Fibroblast of pulmonary artery (primary cell): Measurements from ENCODE around the gene ENTREP1.

Source experiments
- DNase-seq: peaks from one replicate; pipeline ENCODE4 v3.0.0-alpha.2; 2010; ENCODE audit warnings: low read depth
- H3K4me3 ChIP-seq: replicated peaks from 2 replicates; pipeline ENCODE4 v1.5.1; 2011; ENCODE audit warnings: low read depth, mild to moderate bottlenecking, control low read depth, low read length, moderate library complexity
- TF ChIP-seq, protein P1 (sequence below): IDR thresholded peaks from 2 replicates; pipeline ENCODE4 v1.5.1; 2011; ENCODE audit warnings: mild to moderate bottlenecking, control low read depth, low read length, inconsistent platforms; ENCODE audit errors: missing control alignments

ENTREP1 gene

DNA sequence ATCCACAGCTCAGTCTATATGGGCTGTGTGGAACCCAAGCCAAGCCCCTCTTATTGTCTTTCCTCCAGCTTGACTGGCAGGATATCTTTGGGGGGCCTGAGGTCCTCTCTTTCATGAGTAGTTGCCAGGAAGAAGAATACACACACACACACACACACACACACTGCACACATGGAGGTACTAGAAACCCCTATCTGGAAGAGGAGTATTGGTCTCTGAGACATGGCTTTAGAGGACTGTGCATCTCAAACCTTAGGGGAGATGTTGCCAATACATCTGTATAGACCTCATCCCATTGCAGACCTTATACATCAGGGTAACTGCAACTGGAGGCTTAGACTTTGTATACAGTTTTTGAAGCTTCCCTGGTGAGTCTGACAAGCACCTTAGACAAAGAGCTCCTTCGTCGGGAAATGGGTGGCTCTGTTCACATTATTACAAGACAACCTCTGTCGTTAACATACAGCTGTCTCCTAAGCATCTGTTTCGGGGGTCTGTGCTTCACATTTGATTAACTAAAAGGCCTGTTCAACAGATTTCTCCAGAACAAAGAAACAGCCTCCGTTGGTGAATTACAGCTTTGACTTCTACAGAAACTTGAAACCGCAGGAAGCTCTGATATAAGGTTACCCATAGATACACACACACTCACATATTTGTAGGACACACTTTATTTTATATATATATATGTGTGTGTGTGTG is 5.5 kb upstream of the ENTREP1 start:
- H3K4me3 ChIP-seq: no peak overlapping the region
- TF ChIP-seq, protein P1, sequence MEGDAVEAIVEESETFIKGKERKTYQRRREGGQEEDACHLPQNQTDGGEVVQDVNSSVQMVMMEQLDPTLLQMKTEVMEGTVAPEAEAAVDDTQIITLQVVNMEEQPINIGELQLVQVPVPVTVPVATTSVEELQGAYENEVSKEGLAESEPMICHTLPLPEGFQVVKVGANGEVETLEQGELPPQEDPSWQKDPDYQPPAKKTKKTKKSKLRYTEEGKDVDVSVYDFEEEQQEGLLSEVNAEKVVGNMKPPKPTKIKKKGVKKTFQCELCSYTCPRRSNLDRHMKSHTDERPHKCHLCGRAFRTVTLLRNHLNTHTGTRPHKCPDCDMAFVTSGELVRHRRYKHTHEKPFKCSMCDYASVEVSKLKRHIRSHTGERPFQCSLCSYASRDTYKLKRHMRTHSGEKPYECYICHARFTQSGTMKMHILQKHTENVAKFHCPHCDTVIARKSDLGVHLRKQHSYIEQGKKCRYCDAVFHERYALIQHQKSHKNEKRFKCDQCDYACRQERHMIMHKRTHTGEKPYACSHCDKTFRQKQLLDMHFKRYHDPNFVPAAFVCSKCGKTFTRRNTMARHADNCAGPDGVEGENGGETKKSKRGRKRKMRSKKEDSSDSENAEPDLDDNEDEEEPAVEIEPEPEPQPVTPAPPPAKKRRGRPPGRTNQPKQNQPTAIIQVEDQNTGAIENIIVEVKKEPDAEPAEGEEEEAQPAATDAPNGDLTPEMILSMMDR: no peak
- DNase-seq: no peak

DNA sequence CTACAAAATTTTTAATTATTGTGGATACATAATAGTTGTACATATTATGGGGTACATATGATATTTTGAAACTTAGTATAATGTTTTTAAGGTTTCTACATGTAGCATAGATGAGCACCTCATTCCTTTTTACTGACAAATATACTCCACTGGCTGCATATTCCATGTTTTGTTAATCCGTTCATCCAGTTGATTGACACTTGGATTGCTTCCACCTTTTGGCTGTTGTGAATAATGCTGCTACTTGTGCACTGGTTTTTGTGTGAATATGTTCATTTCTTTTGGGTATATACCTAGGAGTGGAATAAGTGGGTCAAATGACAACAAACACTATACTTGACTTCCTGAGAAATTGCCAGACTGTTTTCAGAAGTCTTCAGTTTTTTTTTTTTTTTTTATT is 2.8 kb upstream of the ENTREP1 start:
- H3K4me3 ChIP-seq: no peak overlapping the region
- TF ChIP-seq, protein P1: no peak
- no peak for DNase-seq

DNA sequence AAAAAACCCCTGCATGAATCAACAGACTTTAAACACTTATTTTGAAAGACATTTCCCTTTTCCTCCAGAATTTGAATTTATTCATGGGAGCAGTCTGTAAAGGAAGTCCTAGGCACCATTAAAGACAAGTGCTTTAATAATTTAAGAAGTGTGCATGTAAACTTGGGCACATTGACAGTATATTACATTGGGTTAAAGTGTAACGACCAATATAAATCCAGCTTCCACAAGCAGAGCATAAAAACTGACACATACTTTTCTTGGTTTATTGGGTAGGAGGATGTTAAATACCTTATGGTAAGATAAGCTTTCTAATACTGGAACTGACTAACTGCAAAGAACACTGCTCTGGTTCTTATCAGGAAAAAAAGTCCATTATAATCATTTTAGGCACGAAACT is 1.2 kb upstream of the ENTREP1 start:
- TF ChIP-seq, protein P1: no peak
- no peak for DNase-seq

DNA sequence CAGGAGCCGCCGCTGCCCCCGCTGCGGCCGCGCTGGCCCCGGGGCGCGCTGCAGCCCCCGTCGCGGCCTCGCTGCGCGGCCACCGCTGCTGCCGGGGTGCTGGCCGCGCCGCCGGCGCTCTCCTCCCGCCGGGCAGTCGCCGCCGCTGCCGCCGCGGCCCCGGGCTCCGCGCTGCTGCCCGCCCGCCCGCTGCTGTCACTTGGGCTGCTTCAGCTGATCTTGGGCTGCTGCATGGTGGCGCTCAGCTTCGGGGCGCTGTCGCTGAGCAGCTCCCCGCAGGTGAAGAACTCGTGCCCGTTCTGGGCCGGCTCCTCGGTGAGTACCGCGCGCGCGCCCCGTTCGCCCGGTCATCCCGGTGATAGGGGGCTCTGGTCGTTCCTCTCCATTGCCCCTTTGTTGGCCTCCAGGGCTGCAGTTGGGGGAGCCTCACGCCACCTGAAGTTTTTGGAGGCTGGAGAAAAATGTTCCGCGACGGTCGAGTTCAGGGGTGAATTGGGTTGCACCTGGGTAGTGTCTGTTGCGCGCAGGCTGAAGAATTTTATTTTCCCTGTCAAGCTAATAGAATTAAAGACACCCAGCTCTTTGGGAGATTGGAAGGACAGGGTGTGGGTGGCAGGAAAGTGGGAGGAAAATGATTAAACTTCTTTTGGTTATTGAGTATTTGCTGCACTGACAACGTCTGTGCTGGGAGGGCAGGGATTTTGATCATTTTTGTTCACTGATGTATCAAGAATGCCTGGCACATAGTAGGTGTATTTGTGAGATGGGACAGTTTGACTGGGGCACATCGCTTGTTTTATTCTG is 596 bp downstream of the ENTREP1 start:
- peak overlapping the region; percentile 24 for H3K4me3 ChIP-seq
- no peak for DNase-seq
- TF ChIP-seq, protein P1: no peak

More for the DNA sequence above, 1.2 kb upstream of the ENTREP1 start:
- no peak overlapping the region for H3K4me3 ChIP-seq

DNA sequence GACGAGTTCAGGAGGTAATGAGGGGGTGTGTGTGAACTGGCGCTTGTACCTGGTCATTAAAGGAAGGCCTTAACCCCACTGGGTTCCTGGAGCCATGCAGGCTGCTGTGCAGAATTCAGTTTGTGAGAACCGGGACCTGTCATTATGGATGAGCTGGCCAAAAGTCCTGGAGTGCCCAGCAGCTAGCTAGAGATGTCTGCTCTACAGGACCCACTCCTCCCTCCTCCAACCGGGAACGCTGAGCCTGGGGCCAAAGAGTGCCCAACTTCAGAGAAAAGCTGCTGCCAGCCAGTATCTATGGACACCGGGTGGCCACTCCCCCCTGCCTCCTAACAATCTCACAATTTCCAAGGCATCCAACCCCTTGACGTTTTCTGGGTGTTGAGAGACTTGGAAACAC is 1.2 kb downstream of the ENTREP1 start:
- TF ChIP-seq, protein P1: no peak
- H3K4me3 ChIP-seq: no peak overlapping the region
- no peak for DNase-seq

DNA sequence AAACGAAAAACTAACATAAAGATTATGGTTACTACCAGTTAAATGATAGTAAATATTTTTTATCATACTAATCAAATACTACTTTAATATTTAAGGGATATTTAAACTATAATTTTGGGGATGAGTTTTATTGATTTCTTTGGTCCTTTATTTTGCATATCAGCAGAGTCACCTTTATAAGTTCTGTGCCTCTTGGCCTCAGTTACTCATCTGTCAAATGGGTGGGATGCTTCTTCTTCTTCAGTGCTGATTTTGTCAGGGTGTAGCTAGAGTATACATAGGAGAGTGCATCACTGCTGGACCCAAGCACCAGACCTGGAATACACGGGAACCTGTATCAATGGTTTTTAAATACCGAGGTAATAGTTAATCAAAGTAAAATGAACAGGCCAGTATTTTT is 5.6 kb downstream of the ENTREP1 start:
- TF ChIP-seq, protein P1: no peak
- no peak for DNase-seq
- H3K4me3 ChIP-seq: no peak overlapping the region
